NB4 (cell line): ENCODE results near the gene TCAF1.
A peak's percentile ranks its signal among the peaks of the same experiment; 100 is the strongest.
"Not testable (repeated sequence)": the region's sequence is repeated elsewhere in the genome, so short reads cannot be mapped to it uniquely, and the experiment has no call there.

Experiments
- DNase-seq: peaks from one replicate; pipeline ENCODE4 v3.0.0; 2010; ENCODE audit warnings: low read depth
- H3K4me3 ChIP-seq: one replicate; pipeline ENCODE4 v1.5.1; 2011; ENCODE audit warnings: mild to moderate bottlenecking, low read depth, low read length, moderate library complexity
- CTCF ChIP-seq: IDR thresholded peaks from one replicate; pipeline ENCODE4 v1.5.1; 2012; ENCODE audit warnings: low read depth, low read length
- MAX ChIP-seq: IDR thresholded peaks from 2 replicates; pipeline ENCODE4 v1.6.1; 2011; ENCODE audit warnings: low read depth, low read length
- MYC ChIP-seq: IDR thresholded peaks from 2 replicates; pipeline ENCODE4 v1.6.1; 2011; ENCODE audit warnings: low read depth, low read length
- POLR2A ChIP-seq: IDR thresholded peaks from 2 replicates; pipeline ENCODE4 v1.6.1; 2011; ENCODE audit warnings: mild to moderate bottlenecking; ENCODE audit not compliant: insufficient read length; ENCODE audit errors: extremely low read depth

Gene TCAF1

GRCh38 chr7:143849785-143850479 is 52.0 kb downstream of the TCAF1 start:
- TF ChIP-seq MYC (no peak), CTCF (no peak), MAX (no peak), POLR2A (no peak)
- DNase-seq: no peak
- no peak overlapping the region for H3K4me3 ChIP-seq

- no peak for DNase-seq
- TF ChIP-seq POLR2A: no peak
- TF ChIP-seq MAX: no peak
- no peak for TF ChIP-seq CTCF
- no peak for TF ChIP-seq MYC
- H3K4me3 ChIP-seq: no peak overlapping the region
Observed at GRCh38 chr7:143848192-143848591, 53.8 kb downstream of the TCAF1 start.

- TF ChIP-seq MAX: no peak
- no peak for TF ChIP-seq POLR2A
- no peak for TF ChIP-seq CTCF
- TF ChIP-seq MYC: no peak
- no peak overlapping the region for H3K4me3 ChIP-seq
- DNase-seq: no peak
Observed at GRCh38 chr7:143846692-143847091, 55.3 kb downstream of the TCAF1 start.

GRCh38 chr7:143841696-143842095 is 60.3 kb downstream of the TCAF1 start:
- H3K4me3 ChIP-seq, DNase-seq: not testable (repeated sequence)

GRCh38 chr7:143840062-143840461 is 61.9 kb downstream of the TCAF1 start:
- DNase-seq, H3K4me3 ChIP-seq: not testable (repeated sequence)

- H3K4me3 ChIP-seq, DNase-seq: not testable (repeated sequence)
- TF ChIP-seq CTCF: peak; percentile 38
Observed at GRCh38 chr7:143837223-143837622, 64.8 kb downstream of the TCAF1 start.

GRCh38 chr7:143836622-143837021 is 65.4 kb downstream of the TCAF1 start:
- H3K4me3 ChIP-seq, DNase-seq: not testable (repeated sequence)

GRCh38 chr7:143836088-143836487 is 65.9 kb downstream of the TCAF1 start:
- not testable (repeated sequence) for H3K4me3 ChIP-seq, DNase-seq

GRCh38 chr7:143826578-143826977 is 75.4 kb downstream of the TCAF1 start:
- not testable (repeated sequence) for H3K4me3 ChIP-seq, DNase-seq

GRCh38 chr7:143824295-143825135 is 77.5 kb downstream of the TCAF1 start:
- DNase-seq, H3K4me3 ChIP-seq: not testable (repeated sequence)

GRCh38 chr7:143823634-143824294 is 78.2 kb downstream of the TCAF1 start:
- not testable (repeated sequence) for DNase-seq, H3K4me3 ChIP-seq
